ENCODE measurements around the gene WDR90. TPM values are rescaled to one million over a fixed set of nuclear protein-coding genes. Genes with fewer than 3 reads are reported as not detected.

The WDR90 gene
- total and polyA plus RNA-seq, 2 of the 13 experiments (the other 11 are each of a cell fraction or from before 2014, with no cell fraction given) = 14.9 to 28.9 TPM

DNA sequence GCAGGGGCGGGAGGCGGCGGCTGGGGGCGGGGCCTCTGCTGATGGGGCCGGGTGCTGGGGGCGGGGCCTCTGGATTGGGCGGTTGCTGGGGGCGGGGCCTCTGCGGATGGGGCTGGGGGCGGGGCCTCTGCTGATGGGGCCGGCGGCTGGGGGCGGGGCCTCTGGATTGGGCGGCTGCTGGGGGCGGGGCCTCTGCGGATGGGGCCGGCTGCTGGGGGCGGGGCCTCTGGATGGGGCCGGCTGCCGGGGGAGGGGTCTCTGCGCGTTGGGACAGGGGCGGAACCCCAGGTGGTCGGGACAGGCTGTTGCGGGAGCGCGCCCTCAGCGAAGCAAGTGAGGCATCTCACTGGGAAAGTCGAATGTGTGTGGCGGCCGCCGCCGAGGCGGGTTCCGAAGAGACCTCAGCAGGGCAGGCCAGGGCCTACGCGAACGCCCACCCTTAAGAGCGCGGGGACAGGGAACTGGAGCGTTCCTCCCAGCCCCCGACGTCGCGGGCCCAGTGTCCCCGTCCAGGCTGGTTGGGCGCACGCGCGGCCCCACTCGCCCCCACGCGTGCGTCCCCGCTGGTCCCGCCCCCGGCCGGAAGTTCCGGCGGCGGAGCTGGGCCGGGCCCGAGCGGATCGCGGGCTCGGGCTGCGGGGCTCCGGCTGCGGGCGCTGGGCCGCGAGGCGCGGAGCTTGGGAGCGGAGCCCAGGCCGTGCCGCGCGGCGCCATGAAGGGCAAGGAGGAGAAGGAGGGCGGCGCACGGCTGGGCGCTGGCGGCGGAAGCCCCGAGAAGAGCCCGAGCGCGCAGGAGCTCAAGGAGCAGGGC, 30.9 kb downstream of the WDR90 start, which contains the start of gene STUB1 (continued):
- no peak for TF ChIP-seq CREM (IDR thresholded peaks at IDR 0.05)
- TF ChIP-seq CREM (CRISPR knock-in tag; IDR thresholded peaks at IDR 0.05) = no peak
- no peak for TF ChIP-seq DNMT3B (CRISPR knock-in tag; conservative IDR thresholded peaks at IDR 0.05)
- no peak for TF ChIP-seq SP140L (CRISPR knock-in tag; IDR thresholded peaks at IDR 0.05; ENCODE audit: borderline replicate concordance)
- no peak for TF ChIP-seq ZBTB3 (CRISPR knock-in tag; IDR thresholded peaks at IDR 0.05; ENCODE audit: borderline replicate concordance, low read depth)
- TF ChIP-seq BCL6 (CRISPR knock-in tag; IDR thresholded peaks at IDR 0.05) = no peak
- no peak for TF ChIP-seq MTA1 (CRISPR knock-in tag; IDR thresholded peaks at IDR 0.05; ENCODE audit: borderline replicate concordance)
- TF ChIP-seq, protein P1, sequence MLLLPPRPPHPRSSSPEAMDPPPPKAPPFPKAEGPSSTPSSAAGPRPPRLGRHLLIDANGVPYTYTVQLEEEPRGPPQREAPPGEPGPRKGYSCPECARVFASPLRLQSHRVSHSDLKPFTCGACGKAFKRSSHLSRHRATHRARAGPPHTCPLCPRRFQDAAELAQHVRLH (CRISPR knock-in tag; IDR thresholded peaks at IDR 0.05; ENCODE audit: borderline replicate concordance, low read depth) = no peak
- TF ChIP-seq ZNF10 (CRISPR knock-in tag; IDR thresholded peaks at IDR 0.05; ENCODE audit: borderline replicate concordance, low read depth) = no peak
- TF ChIP-seq SRF (IDR thresholded peaks at IDR 0.05; ENCODE audit: low read depth, low read length) = no peak
- TF ChIP-seq ZNF205 (CRISPR knock-in tag; IDR thresholded peaks at IDR 0.05) = no peak
- TF ChIP-seq KDM4B (CRISPR knock-in tag; IDR thresholded peaks at IDR 0.05) = no peak
- TF ChIP-seq RBFOX2 (IDR thresholded peaks at IDR 0.05; ENCODE audit: low read depth, low read length) = peak; percentile 84
- TF ChIP-seq, protein P2, sequence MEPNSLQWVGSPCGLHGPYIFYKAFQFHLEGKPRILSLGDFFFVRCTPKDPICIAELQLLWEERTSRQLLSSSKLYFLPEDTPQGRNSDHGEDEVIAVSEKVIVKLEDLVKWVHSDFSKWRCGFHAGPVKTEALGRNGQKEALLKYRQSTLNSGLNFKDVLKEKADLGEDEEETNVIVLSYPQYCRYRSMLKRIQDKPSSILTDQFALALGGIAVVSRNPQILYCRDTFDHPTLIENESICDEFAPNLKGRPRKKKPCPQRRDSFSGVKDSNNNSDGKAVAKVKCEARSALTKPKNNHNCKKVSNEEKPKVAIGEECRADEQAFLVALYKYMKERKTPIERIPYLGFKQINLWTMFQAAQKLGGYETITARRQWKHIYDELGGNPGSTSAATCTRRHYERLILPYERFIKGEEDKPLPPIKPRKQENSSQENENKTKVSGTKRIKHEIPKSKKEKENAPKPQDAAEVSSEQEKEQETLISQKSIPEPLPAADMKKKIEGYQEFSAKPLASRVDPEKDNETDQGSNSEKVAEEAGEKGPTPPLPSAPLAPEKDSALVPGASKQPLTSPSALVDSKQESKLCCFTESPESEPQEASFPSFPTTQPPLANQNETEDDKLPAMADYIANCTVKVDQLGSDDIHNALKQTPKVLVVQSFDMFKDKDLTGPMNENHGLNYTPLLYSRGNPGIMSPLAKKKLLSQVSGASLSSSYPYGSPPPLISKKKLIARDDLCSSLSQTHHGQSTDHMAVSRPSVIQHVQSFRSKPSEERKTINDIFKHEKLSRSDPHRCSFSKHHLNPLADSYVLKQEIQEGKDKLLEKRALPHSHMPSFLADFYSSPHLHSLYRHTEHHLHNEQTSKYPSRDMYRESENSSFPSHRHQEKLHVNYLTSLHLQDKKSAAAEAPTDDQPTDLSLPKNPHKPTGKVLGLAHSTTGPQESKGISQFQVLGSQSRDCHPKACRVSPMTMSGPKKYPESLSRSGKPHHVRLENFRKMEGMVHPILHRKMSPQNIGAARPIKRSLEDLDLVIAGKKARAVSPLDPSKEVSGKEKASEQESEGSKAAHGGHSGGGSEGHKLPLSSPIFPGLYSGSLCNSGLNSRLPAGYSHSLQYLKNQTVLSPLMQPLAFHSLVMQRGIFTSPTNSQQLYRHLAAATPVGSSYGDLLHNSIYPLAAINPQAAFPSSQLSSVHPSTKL (CRISPR knock-in tag; IDR thresholded peaks at IDR 0.05) = 0 out of 2 replicates have a peak, but pooled peaks have one; percentile 17
- TF ChIP-seq ZNF441 (CRISPR knock-in tag; IDR thresholded peaks at IDR 0.05; ENCODE audit: borderline replicate concordance) = 0 out of 2 replicates have a peak, but pooled peaks have one; percentile 10
- TF ChIP-seq, protein P3, sequence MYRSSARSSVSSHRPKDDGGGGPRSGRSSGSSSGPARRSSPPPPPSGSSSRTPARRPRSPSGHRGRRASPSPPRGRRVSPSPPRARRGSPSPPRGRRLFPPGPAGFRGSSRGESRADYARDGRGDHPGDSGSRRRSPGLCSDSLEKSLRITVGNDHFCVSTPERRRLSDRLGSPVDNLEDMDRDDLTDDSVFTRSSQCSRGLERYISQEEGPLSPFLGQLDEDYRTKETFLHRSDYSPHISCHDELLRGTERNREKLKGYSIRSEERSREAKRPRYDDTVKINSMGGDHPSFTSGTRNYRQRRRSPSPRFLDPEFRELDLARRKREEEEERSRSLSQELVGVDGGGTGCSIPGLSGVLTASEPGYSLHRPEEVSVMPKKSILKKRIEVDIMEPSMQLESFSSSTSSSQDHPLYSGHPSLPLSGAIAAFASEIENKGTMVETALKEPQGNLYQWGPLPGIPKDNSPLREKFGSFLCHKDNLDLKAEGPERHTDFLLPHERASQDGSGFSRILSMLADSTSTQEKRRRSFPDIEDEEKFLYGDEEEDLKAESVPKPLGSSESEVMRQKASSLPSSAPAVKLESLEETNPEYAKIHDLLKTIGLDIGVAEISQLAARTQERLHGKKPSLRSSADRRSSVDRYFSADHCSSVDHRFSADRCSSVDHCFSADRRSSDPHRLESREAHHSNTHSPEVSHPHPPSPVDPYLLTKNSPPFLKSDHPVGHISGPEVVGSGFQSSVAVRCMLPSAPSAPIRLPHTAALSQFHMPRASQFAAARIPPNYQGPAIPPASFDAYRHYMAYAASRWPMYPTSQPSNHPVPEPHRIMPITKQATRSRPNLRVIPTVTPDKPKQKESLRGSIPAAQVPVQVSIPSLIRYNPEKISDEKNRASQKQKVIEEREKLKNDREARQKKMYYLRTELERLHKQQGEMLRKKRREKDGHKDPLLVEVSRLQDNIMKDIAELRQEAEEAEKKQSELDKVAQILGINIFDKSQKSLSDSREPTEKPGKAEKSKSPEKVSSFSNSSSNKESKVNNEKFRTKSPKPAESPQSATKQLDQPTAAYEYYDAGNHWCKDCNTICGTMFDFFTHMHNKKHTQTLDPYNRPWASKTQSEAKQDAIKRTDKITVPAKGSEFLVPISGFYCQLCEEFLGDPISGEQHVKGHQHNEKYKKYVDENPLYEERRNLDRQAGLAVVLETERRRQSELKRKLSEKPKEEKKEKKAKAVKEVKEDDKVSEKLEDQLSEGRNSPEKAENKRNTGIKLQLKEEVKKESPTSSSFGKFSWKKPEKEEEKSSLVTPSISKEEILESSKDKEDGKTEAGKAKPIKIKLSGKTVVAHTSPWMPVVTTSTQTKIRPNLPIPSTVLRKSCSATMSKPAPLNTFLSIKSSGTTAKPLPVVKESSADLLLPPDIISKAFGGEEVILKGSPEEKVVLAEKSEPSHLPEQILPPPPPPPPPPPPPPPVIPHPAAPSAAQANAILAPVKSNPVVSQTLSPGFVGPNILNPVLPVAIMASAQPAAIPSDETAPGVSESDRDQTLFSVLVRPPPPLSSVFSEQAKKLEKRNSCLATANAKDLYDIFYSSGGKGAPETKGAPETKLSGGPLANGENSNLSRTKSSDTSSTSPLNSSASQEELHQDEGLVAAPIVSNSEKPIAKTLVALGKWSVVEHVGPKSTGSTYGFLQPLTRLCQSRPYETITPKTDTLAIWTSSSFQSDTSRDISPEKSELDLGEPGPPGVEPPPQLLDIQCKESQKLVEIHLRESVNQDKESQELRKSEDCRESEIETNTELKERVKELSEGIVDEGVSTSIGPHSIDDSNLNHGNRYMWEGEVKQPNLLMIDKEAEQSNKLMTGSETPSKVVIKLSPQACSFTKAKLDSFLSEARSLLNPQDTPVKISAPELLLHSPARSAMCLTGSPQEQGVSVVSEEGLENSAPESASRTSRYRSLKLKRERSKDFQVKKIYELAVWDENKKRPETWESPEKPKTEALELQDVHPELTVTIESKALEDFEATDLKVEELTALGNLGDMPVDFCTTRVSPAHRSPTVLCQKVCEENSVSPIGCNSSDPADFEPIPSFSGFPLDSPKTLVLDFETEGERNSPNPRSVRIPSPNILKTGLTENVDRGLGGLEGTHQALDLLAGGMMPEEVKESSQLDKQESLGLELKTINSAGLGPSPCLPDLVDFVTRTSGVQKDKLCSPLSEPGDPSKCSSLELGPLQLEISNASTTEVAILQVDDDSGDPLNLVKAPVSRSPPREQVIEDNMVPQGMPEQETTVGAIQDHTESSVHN (CRISPR knock-in tag; IDR thresholded peaks at IDR 0.05) = no peak
- TF ChIP-seq ZBTB7B (CRISPR knock-in tag; IDR thresholded peaks at IDR 0.05) = 0 out of 2 replicates have a peak, but pooled peaks have one; percentile 24
- no peak for TF ChIP-seq ZNF12 (CRISPR knock-in tag; IDR thresholded peaks at IDR 0.05)
